Karpas-422 (cell line): ENCODE data around the gene ACAD8. TPM values are rescaled to one million over a fixed set of nuclear protein-coding genes. Genes with fewer than 3 reads are reported as not detected.

ENCODE experiments used
- DNase-seq: peaks from one replicate; pipeline ENCODE4 v3.0.0-alpha.2; 2015
- H2AFZ ChIP-seq: fragments of 200-600 bp; sonication (generic); 2 replicates; pipeline ENCODE4 v1.6.1; 2014; ENCODE audit warnings: antibody characterized with exemption, low read length, mixed read lengths
- H3K27ac ChIP-seq: fragments of 200-600 bp; sonication (generic); 2 replicates; pipeline ENCODE4 v1.5.1; 2014; ENCODE audit warnings: mild to moderate bottlenecking, low read length, moderate library complexity
- H3K27me3 ChIP-seq: fragments of 200-600 bp; sonication (generic); 2 replicates; pipeline ENCODE4 v1.6.1; 2014; ENCODE audit warnings: low read length, mixed read lengths
- H3K36me3 ChIP-seq: fragments of 200-600 bp; sonication (generic); 2 replicates; pipeline ENCODE4 v1.6.1; 2014; ENCODE audit warnings: low read length, mixed read lengths; ENCODE audit not compliant: insufficient read depth
- H3K4me1 ChIP-seq: fragments of 200-600 bp; sonication (generic); 2 replicates; pipeline ENCODE4 v1.6.1; 2014; ENCODE audit warnings: mild to moderate bottlenecking, low read length, mixed read lengths
- H3K4me2 ChIP-seq: fragments of 200-600 bp; sonication (generic); 2 replicates; pipeline ENCODE4 v1.6.1; 2014; ENCODE audit warnings: low read length, low read depth, mild to moderate bottlenecking; ENCODE audit not compliant: poor library complexity, severe bottlenecking
- H3K4me3 ChIP-seq: fragments of 200-600 bp; sonication (generic); 2 replicates; pipeline ENCODE4 v1.5.1; 2014; ENCODE audit warnings: mild to moderate bottlenecking, antibody characterized with exemption, low read length, mixed read lengths
- H3K79me2 ChIP-seq: fragments of 200-600 bp; sonication (generic); 2 replicates; pipeline ENCODE4 v1.6.1; 2014; ENCODE audit warnings: mild to moderate bottlenecking, low read length, mixed read lengths
- H3K9ac ChIP-seq: fragments of 200-600 bp; sonication (generic); 2 replicates; pipeline ENCODE4 v1.6.0; 2014; ENCODE audit warnings: low read length
- H3K9me2 ChIP-seq: fragments of 200-600 bp; sonication (generic), shearing (Covaris generic); replicated peaks from 2 replicates; pipeline ENCODE4 v1.6.0; 2014; ENCODE audit warnings: mild to moderate bottlenecking, low read length, moderate library complexity; ENCODE audit not compliant: insufficient read depth
- H3K9me3 ChIP-seq: fragments of 300-700, 200-600 bp; sonication (generic); 2 replicates; pipeline ENCODE4 v1.6.1; 2014; ENCODE audit warnings: low read length, mixed read lengths
- H4K20me1 ChIP-seq: fragments of 200-600 bp; sonication (generic); 2 replicates; pipeline ENCODE4 v1.6.1; 2014; ENCODE audit warnings: mild to moderate bottlenecking, antibody characterized with exemption, low read length, low read depth; ENCODE audit not compliant: insufficient read depth
- total RNA-seq: library from RNA; depleted of rRNA; stranded (reverse); fragments of >200 nt; shearing (Covaris generic); gene quantifications from 2 replicates; pipeline ENCODE4 v1.2.3, GENCODE V29; 2014; ENCODE audit warnings: low replicate concordance

ACAD8 gene
- total RNA-seq, 1 experiment from 2014 or later, result 9.6 TPM

- Histone ChIP-seq H4K20me1 (no peaks in the 10 kb centered on the region), H3K4me2 (no peak overlapping the region), H3K4me1 (no peaks in the 10 kb centered on the region), H3K4me3 (no peak overlapping the region), H3K27me3 (no peaks in the 10 kb centered on the region), H3K9me3 (no peaks in the 10 kb centered on the region), H3K36me3 (no peaks in the 10 kb centered on the region), H3K9ac (no peak overlapping the region), H3K27ac (no peak overlapping the region), H3K9me2 (no peaks in the 10 kb centered on the region), H2AFZ (no peak overlapping the region), H3K79me2 (no peaks in the 10 kb centered on the region)
- DNase-seq, result no peak
Observed at GRCh38 chr11:134264966-134265764, 11.8 kb downstream of the ACAD8 start.

DNA sequence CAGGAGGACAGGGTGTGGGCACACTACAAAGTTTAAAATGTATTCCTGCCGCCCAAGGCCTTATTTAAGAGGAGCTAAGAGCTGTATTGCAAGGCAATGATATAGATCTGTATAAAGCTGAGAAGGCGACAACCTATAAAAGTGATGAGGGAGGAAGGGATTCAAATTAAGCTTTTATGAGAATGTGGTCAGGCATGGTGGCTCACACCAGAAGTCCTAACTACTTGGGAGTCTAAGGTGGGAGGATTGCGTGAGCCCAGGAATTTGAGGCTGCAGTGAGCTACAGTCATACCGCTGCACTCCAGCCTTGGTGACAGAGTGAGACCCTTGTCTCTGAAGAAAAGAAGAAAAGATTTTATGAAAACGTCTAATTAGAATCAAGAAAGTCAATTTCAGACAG is 13.1 kb downstream of the ACAD8 start:
- H3K36me3 ChIP-seq, result no peaks in the 10 kb centered on the region
- H3K9me3 ChIP-seq, result no peaks in the 10 kb centered on the region
- no peak overlapping the region for H2AFZ ChIP-seq
- H3K9ac ChIP-seq, result no peak overlapping the region
- no peaks in the 10 kb centered on the region for H3K9me2 ChIP-seq
- no peaks in the 10 kb centered on the region for H3K27me3 ChIP-seq
- no peak overlapping the region for H3K4me2 ChIP-seq
- no peak overlapping the region for H3K4me3 ChIP-seq
- H4K20me1 ChIP-seq, result no peaks in the 10 kb centered on the region
- H3K79me2 ChIP-seq, result no peaks in the 10 kb centered on the region
- H3K27ac ChIP-seq, result no peak overlapping the region
- DNase-seq, result no peak
- H3K4me1 ChIP-seq, result no peaks in the 10 kb centered on the region

DNA sequence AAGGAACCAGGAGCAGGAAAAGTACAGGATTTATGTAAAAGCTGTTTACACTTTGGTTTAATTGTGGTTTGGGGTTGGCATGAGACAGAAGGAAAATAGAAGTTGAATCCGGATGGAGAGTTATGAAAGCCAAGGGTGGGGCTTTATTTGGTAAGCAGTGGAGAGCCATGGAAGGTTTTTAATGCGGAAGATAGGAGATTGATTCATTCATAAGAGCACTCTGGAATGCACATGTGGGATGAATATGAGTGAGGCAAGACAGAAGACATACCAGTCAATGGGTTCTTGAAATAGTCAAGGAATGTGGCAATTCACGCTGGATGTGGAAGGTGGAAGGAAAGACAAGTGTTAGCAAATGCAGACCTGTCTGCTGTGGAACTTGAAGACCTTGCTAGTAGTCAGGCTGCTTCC is 13.5 kb downstream of the ACAD8 start:
- Histone ChIP-seq H3K4me2 (no peak overlapping the region), H2AFZ (no peak overlapping the region), H3K27ac (no peak overlapping the region), H3K9ac (no peak overlapping the region), H3K79me2 (no peaks in the 10 kb centered on the region), H3K36me3 (no peaks in the 10 kb centered on the region), H3K9me3 (no peaks in the 10 kb centered on the region), H3K27me3 (no peaks in the 10 kb centered on the region), H3K4me3 (no peak overlapping the region), H3K9me2 (no peaks in the 10 kb centered on the region), H3K4me1 (no peaks in the 10 kb centered on the region), H4K20me1 (no peaks in the 10 kb centered on the region)
- no peak for DNase-seq

DNA sequence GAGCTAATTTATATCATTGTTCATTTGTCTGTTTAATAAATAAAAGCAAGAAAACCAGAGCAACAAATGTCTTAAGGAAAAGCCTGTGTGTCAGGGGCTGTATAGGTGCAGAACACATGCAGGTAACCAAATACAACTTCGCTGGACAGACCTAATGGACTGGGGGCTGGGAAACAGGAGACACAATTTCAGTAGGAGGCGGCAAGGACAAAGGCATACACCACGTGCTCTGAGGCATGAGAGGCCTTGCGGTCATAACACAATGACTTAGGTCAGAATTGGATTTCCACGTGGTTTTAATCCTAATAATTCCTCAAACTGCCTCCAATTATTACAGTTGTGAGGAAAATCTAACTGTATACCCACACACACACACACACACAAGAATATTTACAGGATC is 14.1 kb downstream of the ACAD8 start:
- Histone ChIP-seq H3K4me1 (no peaks in the 10 kb centered on the region), H3K9ac (no peak overlapping the region), H3K9me2 (no peaks in the 10 kb centered on the region), H3K4me2 (no peak overlapping the region), H2AFZ (no peak overlapping the region), H3K36me3 (no peaks in the 10 kb centered on the region), H3K79me2 (no peaks in the 10 kb centered on the region), H4K20me1 (no peaks in the 10 kb centered on the region), H3K27ac (no peak overlapping the region), H3K27me3 (no peaks in the 10 kb centered on the region), H3K4me3 (no peak overlapping the region), H3K9me3 (no peaks in the 10 kb centered on the region)
- no peak for DNase-seq

GRCh38 chr11:134267966-134268365 is 14.6 kb downstream of the ACAD8 start:
- no peaks in the 10 kb centered on the region for H4K20me1 ChIP-seq
- no peak overlapping the region for H3K4me2 ChIP-seq

GRCh38 chr11:134270250-134270714 is 16.9 kb downstream of the ACAD8 start:
- Histone ChIP-seq H3K4me1 (no peaks in the 10 kb centered on the region), H4K20me1 (no peaks in the 10 kb centered on the region), H3K4me2 (no peak overlapping the region), H2AFZ (no peak overlapping the region), H3K27ac (no peak overlapping the region), H3K36me3 (no peaks in the 10 kb centered on the region), H3K9ac (no peak overlapping the region), H3K27me3 (no peaks in the 10 kb centered on the region), H3K4me3 (no peak overlapping the region), H3K9me3 (no peaks in the 10 kb centered on the region), H3K9me2 (no peaks in the 10 kb centered on the region), H3K79me2 (no peaks in the 10 kb centered on the region)
- DNase-seq, result no peak

More at GRCh38 chr11:134267966-134268365, 14.6 kb downstream of the ACAD8 start:
- Histone ChIP-seq H3K9me3 (no peaks in the 10 kb centered on the region), H2AFZ (no peak overlapping the region), H3K79me2 (no peaks in the 10 kb centered on the region), H3K9me2 (no peaks in the 10 kb centered on the region), H3K36me3 (no peaks in the 10 kb centered on the region), H3K4me1 (no peaks in the 10 kb centered on the region), H3K9ac (no peak overlapping the region), H3K27ac (no peak overlapping the region), H3K4me3 (no peak overlapping the region), H3K27me3 (no peaks in the 10 kb centered on the region)
- no peak for DNase-seq

- Histone ChIP-seq H3K4me2 (no peak overlapping the region), H4K20me1 (no peaks in the 10 kb centered on the region), H3K4me1 (no peaks in the 10 kb centered on the region), H3K9me3 (no peaks in the 10 kb centered on the region), H3K27me3 (no peaks in the 10 kb centered on the region), H3K9me2 (no peaks in the 10 kb centered on the region), H3K36me3 (no peaks in the 10 kb centered on the region), H2AFZ (no peak overlapping the region), H3K4me3 (no peak overlapping the region), H3K27ac (no peak overlapping the region), H3K79me2 (no peaks in the 10 kb centered on the region), H3K9ac (no peak overlapping the region)
- no peak for DNase-seq
Observed at GRCh38 chr11:134271978-134272377, 18.6 kb downstream of the ACAD8 start.

DNA sequence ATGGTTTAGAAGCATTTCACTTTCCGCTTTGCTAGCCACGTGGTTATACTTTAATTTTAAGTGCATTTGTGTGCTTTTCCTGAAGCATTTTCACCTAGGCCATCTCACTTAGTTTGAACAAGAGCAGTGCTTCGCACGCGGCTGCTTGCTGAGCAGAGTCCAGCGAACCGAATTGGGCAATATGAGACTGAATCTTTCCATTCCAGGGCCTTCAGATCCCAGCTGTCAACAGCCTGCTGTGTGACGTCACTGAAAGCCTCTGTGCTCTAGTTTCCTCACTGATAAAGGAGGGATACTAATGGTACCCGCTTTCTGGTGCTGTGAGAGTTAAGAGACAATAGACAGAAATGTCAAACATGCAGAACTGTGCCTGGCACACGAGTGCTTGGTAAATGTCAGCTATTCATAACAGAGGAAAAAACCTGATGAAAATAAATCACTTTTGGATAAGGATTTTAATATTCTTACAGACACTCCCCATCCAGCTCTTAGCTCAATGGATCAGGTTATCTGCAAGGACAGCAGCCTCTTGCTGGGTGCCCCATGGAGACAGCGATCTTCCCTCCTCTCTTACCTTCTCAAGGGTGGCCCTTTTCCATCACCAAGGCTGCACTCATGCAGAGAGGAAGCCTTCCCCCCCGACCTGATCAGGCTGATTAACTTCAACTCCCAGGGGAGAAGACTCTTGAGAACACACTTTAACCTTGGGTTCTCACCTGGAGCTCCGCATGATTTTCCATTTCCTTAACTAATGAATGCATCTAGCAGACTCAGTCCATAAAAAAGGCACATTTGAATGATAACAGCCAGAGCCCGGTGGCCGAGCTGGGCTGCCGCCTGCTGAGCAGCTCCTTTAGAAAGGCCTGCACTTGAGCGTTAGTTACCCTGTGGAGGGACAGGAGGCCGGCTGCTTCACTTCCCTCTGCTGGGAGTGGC is 19.3 kb downstream of the ACAD8 start:
- H2AFZ ChIP-seq, result no peak overlapping the region
- no peaks in the 10 kb centered on the region for H3K27me3 ChIP-seq
- H4K20me1 ChIP-seq, result no peaks in the 10 kb centered on the region
- no peaks in the 10 kb centered on the region for H3K79me2 ChIP-seq
- DNase-seq, result no peak
- no peak overlapping the region for H3K4me3 ChIP-seq
- no peak overlapping the region for H3K4me2 ChIP-seq
- no peaks in the 10 kb centered on the region for H3K36me3 ChIP-seq
- no peak overlapping the region for H3K27ac ChIP-seq
- no peaks in the 10 kb centered on the region for H3K4me1 ChIP-seq
- H3K9me3 ChIP-seq, result no peaks in the 10 kb centered on the region
- H3K9ac ChIP-seq, result no peak overlapping the region
- H3K9me2 ChIP-seq, result no peaks in the 10 kb centered on the region
